HG03135 (cell line): ENCODE data around the gene CHTF8.

Experiments
- ATAC-seq: cut with Tn5 transposase; IDR thresholded peaks from one replicate; pipeline ENCODE4 v1.9.1; 2021; ENCODE audit warnings: mild to moderate bottlenecking, moderate library complexity; ENCODE audit not compliant: unreplicated experiment

The CHTF8 gene

GRCh38 chr16:69114346-69114975, 17.9 kb downstream of the CHTF8 start:
- ATAC-seq, result no peak

- ATAC-seq, result no peak
Measured at GRCh38 chr16:69113216-69113615, 19.2 kb downstream of the CHTF8 start.

- ATAC-seq, result no peak
Measured at GRCh38 chr16:69112285-69113129, 19.9 kb downstream of the CHTF8 start.

GRCh38 chr16:69111876-69112230, 20.5 kb downstream of the CHTF8 start:
- no peak for ATAC-seq

- no peak for ATAC-seq
Measured at GRCh38 chr16:69111216-69111875, 21.0 kb downstream of the CHTF8 start.

- no peak for ATAC-seq
Measured at GRCh38 chr16:69110406-69110805, 22.0 kb downstream of the CHTF8 start.

GRCh38 chr16:69109486-69110270, 22.7 kb downstream of the CHTF8 start:
- no peak for ATAC-seq

GRCh38 chr16:69108905-69109252, 23.5 kb downstream of the CHTF8 start:
- ATAC-seq, result no peak

GRCh38 chr16:69108064-69108904, 24.1 kb downstream of the CHTF8 start:
- ATAC-seq, result no peak

GRCh38 chr16:69107316-69107962, 24.9 kb downstream of the CHTF8 start:
- no peak for ATAC-seq

- no peak for ATAC-seq
Measured at GRCh38 chr16:69106491-69107315, 25.7 kb downstream of the CHTF8 start.

GRCh38 chr16:69105501-69106361, 26.7 kb downstream of the CHTF8 start, which contains the start of gene HAS3:
Gene HAS3 (plus strand): TSS chr16:69105653. CDS start chr16:69109396, 3,743 bp downstream.
- no peak for ATAC-seq

GRCh38 chr16:69100071-69100691, 32.2 kb downstream of the CHTF8 start:
- no peak for ATAC-seq

GRCh38 chr16:69095193-69095592, 37.2 kb downstream of the CHTF8 start:
- ATAC-seq, result no peak

- no peak for ATAC-seq
Measured at GRCh38 chr16:69094501-69094900, 37.9 kb downstream of the CHTF8 start.

GRCh38 chr16:69093974-69094373, 38.4 kb downstream of the CHTF8 start:
- ATAC-seq, result no peak

GRCh38 chr16:69089091-69089910, 43.1 kb downstream of the CHTF8 start:
- no peak for ATAC-seq
